HG02759 (cell line): ENCODE measurements around the gene NOL12.

Experiments
- ATAC-seq: cut with Tn5 transposase; IDR thresholded peaks from one replicate; pipeline ENCODE4 v1.9.1; 2021; ENCODE audit warnings: mild to moderate bottlenecking, moderate library complexity; ENCODE audit not compliant: unreplicated experiment

Gene NOL12

DNA sequence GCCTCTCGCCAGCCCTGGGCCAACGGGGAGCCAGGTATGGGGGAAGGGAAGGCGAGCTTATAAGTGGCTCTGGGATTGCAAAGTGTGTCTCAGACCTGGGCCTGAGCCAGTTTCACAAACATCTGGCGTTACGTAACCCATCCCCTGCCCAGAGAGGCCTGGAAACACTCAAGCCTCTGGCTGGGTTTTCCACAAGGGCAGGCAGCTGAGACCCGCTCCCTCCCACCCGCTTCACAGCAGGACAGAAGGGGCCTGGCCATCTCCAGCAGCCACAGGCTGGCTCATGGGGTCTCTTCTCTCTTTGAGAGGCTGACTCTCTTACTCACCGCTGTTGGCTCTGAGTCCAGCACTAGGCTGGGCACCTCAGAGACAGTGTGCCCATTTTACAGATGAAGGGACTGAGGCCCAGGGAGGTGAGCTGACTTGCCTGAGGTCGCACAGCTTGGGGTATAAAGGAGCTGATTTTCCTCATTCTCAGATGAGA is 55.2 kb downstream of the NOL12 start:
- no peak for ATAC-seq

DNA sequence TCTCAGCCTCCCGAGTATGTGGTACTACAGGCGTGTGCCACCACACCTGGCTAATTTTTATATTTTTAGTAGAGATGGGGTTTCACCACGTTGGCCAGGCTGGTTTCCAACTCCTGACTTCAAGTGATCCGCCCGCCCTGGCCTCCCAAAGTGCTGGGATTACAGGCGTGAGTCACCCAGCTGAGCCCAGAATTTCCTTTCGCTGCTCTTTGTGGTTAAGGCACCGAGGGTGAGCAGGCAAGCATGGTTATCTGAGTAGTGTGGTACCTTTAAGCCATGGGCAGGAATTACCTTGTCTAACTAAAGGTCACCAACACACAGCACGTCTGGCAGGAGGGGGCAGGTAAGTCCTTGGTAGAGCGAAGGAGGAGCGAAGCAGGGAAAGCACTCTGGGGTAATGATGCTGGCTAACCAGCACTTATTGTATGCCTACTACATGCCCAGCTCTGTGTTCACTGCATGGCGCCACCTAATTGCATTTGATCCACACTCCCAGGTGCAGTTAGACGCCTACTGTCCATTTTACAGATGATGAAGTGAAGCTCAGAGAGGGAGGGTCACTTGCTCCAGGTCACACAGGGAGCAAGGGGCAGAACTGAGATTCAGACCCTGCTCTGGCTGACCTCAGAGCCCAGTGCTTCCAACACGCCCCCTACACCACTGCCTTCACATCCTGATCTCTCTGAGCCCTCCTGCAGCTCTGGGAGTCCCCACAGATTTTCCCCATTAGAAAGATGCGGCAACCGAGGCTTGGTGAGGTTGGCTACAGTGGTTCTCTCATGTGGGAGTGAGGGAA is 56.4 kb downstream of the NOL12 start:
- ATAC-seq: no peak
